C4-2B (cell line): ENCODE measurements around the gene LRP1B.

ENCODE experiments used
- H3K27ac ChIP-seq: fragments of 450-650 bp; 2 replicates; pipeline ENCODE4 v1.5.1; 2017
- CTCF ChIP-seq: fragments of 450-650 bp; conservative IDR thresholded peaks from 2 replicates; pipeline ENCODE4 v1.5.1; 2017; ENCODE audit warnings: mild to moderate bottlenecking
- ZFX ChIP-seq: fragments of 450-650 bp; IDR thresholded peaks from 2 replicates; pipeline ENCODE4 v1.6.1; 2017

The LRP1B gene

DNA sequence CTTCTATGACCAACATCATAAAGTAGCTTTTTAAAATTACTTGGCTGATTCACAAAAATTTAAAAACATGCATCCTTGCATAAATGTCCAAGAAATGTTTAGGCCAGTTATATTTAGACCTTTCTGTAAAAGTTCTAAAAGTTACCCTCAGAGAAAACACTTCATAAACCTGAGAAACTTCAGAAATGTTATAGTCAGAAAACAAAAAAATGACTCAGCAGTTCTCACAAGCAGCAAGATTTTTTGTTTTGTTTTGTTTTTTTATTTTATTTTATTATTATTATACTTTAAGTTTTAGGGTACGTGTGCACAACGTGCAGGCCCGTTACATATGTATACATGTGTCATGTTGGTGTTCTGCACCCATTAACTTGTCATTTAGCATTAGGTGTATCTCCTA is 648.1 kb downstream of the LRP1B start:
- TF ChIP-seq ZFX (no peak), CTCF (no peak)

GRCh38 chr2:141475801-141476200 is 655.0 kb downstream of the LRP1B start:
- TF ChIP-seq ZFX = no peak
- no peak overlapping the region for H3K27ac ChIP-seq

More for the DNA sequence above, 648.1 kb downstream of the LRP1B start:
- H3K27ac ChIP-seq = no peak overlapping the region

DNA sequence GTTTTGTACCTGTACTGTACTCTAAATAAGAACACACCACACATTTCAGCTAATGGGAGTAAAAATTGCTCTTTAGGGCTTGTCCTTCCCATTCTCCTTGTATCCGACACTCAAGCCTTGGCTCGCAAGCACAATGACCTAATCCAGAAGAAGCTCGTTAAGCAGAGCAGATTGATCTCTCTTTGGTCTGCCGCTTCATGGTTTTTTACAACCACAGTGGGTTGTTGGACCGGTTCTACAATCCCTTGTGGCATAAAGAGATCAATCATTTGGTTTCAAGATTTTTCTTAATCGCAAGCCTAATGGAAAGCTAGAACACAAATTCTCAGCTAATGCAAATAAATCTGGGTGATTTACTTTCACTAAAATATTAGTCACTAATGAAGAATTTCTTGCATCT is 662.1 kb downstream of the LRP1B start:
- TF ChIP-seq ZFX (no peak), CTCF (no peak)
- H3K27ac ChIP-seq = no peak overlapping the region

DNA sequence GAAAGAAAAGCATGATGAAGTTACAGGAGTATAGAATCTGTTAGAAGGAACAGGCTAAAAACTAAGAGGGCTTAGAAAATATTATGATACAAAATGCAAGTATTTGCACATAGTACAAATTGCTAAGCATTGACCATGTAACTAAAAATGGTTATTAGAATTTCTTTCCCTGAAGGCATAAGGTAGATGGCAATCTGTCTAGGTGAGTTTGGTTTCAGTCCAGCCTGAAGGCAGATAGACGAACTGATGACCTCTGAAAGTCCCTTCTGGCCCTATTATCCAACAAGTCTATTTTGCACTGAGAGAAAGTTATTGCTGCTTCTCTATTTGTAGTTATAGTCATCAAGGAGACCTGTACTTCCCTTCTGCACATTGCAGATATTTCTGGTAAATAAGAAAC is 663.5 kb downstream of the LRP1B start:
- no peak overlapping the region for H3K27ac ChIP-seq
- TF ChIP-seq CTCF (no peak), ZFX (no peak)

- no peak overlapping the region for H3K27ac ChIP-seq
- no peak for TF ChIP-seq CTCF
- no peak for TF ChIP-seq ZFX
These were observed 665.8 kb downstream of the LRP1B start for GRCh38 chr2:141464995-141465394.

DNA sequence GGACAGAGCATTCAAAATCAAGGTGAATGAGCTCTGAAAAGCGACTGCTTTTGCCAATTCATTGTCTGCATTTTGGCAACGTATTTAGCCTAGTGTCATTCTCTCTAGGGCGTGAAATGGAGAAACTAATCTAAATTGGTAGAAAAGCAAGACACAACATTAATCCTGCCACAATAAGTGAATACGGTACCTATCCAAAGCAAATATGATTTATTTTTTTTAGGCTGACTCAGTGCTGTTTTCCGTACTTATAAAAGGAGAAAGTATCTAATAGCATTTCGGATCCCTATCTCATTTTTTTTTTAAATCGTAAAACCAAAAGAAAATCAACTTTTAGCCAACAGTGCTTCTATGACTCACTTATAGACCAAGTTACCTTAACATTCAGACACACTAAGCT is 672.5 kb downstream of the LRP1B start:
- TF ChIP-seq ZFX (no peak), CTCF (no peak)

DNA sequence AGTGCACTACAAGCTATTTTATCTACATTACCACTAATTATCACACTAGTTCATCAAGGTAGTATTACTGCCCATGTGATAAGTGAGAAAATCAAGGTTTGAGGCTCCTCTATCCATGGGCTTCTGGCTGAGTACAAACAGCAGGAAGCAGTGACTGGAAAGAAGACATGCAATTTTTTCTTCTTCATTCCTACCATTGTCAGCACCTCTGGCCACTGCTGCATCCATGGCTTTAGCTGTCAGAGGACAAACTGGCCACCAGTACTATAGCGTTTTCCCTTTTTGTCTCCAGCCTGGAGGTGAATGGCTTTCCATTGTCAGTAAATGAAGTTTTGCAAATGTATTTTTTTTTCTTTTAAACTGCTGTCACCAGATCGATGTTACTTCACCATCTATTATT is 674.9 kb downstream of the LRP1B start:
- H3K27ac ChIP-seq = no peak overlapping the region
- TF ChIP-seq ZFX = no peak
- no peak for TF ChIP-seq CTCF

More for the DNA sequence above, 672.5 kb downstream of the LRP1B start:
- no peak overlapping the region for H3K27ac ChIP-seq

DNA sequence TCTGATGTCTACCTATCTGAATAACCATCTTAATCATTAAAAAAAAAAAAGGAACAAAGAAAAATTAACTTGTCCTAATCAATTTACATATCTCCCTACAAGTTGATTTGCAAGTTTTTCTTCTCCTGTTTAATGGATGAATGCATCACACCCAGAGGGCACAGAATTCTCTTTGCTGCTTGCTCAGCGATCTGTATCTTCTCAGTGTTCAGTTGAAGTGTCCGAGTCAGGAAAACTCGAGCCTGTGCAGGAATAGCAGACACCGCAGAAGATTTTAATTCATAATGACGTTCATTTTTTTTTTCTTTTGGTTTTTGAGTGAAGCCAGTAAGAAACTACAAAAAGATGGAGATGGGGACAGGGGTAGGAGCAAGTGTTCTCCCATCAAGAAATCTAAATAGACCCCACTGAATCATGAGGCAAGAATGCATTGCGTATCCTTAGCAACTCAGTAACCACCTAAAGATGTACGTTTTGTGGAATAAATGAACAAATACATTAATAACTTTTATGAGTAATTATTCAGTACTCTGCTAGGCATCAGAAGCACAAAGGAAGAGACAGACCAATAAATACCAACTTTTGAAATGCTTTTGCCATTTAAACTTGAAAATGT is 675.5 kb downstream of the LRP1B start:
- no peak overlapping the region for H3K27ac ChIP-seq
- no peak for TF ChIP-seq ZFX
- no peak for TF ChIP-seq CTCF
